Myocyte (in vitro differentiated cells): ENCODE results near the gene ADAMTS4. TPM values are rescaled to one million over a fixed set of nuclear protein-coding genes. Genes with fewer than 3 reads are reported as not detected.
A peak's percentile ranks its signal among the peaks of the same experiment; 100 is the strongest.

Experiments
- DNase-seq: peaks from one replicate; pipeline ENCODE4 v3.0.0-alpha.2; 2012; ENCODE audit warnings: low read depth
- total RNA-seq: library from RNA; depleted of rRNA; stranded (reverse); fragments of >200 nt; gene quantifications from 2 replicates; pipeline ENCODE4 v1.2.3, GENCODE V29; 2014

Gene ADAMTS4
- total RNA-seq, 1 donor from 2014 or later: 22.4 TPM

DNA sequence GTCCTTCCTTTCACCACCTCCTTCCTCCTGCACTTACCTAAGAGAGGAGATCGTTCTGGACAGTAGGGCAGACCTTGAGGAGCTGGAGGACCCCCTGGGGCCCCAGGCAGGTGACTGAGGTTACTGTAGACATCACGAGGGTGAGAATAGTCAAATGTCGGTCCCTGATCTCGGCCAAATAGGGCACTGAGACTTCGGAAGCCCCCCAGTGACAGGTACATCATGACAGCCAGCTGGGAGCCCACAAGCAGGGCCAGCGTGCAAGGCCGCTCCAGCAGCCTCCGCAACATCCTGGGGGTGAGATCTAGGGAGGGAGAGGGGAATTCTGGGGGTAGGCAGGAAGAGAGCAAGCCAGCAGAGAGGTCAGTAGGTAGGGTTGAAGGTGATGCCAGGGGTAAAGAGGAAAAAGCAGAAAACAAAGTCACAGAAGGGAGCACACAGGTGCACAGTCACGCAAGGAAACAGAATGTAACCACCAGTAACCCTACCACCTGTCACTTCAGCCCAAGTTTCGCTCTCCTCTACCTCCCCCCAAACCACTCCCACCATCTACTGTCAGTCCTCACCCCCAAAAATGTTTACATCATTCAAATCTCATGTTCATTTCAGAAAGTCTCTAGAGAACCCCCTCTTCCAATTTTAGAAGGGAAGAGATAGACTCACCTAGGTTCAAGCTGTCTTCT is 22.9 kb downstream of the ADAMTS4 start:
- DNase-seq: no peak

DNA sequence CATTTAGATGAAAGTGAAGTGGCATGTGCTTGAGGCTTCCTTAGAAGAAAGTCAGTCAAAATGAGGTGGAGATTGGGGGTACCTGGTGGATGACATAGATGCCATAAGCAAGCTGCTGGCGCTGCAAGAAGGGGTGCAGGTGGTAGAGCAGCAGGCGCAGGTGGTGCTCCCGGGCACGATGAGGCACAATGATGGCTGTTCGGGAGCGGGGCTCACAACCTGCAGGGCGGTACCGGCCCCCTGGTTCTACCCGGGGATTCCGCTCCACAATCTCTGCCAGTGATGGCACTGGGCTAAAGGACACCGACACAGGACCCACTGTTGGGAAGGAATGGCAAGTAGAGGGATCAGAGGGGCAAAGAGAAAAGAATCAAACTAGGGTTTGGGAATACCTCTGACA is 23.9 kb downstream of the ADAMTS4 start:
- no peak for DNase-seq

DNA sequence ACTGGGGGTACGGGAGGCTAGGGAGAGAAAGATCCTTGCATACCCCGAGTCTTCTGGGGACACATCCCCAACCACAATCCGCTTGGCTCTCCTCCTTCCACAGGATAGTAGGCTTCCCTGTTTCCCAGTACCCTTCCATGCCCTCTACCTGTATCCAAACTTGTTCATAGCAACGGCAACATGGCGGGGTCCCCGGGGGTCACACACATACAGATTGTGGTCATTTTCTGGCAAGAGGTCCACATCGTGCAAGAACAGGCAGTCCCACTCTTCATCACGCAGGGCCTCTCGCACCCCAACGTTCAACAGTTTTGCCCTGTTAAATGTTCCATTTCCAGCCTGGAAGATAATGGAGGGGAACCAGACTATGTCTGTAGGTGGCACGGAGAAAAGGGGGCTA is 25.1 kb downstream of the ADAMTS4 start:
- no peak for DNase-seq

DNA sequence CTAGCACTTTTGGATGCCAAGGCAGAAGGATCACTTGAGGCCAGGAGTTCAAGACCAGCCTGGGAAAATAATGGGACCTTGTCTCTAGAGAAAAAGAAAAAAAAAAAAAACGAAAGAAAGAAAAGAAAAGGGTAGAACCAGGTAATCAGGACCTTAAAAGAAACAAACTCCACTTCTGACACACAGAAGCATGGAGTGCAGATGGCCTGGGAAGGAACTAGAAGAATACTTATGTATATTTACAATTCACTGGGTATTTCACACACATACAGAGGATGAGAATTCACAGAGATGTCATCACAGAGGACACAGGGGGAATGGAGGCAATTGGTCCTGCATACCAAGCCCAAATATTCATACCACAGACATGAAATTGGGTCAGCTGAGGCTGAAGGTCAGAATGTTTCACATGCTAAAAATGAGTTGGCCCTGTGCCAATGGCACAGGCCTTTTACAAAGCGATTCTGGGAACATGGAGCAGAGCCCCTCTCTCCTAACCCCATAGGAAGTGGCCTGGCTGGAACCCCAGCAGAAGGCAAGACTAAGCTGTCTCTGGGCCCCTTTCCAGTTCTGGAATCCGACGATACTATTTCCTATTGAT is 26.0 kb downstream of the ADAMTS4 start:
- DNase-seq: peak; percentile 74

DNA sequence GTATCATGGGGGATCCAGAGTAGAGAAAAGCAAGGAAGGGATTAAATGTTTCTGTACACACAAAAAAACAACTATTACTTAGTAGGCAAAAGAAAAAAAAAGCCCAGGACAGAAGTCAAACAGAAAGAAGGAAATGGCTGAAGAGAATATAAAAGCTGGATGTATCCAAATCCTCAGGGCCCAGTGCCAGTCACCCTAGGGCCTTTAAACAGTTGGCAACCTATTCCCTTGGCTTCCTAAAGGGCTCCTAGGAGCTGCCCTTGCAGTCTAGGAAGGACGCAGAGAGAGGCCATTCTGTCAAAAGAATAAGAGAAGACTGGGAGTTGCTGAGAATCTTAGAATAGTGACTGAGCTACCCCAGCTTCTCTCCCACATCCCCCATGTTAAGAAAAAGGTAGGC is 26.5 kb downstream of the ADAMTS4 start:
- DNase-seq: no peak

DNA sequence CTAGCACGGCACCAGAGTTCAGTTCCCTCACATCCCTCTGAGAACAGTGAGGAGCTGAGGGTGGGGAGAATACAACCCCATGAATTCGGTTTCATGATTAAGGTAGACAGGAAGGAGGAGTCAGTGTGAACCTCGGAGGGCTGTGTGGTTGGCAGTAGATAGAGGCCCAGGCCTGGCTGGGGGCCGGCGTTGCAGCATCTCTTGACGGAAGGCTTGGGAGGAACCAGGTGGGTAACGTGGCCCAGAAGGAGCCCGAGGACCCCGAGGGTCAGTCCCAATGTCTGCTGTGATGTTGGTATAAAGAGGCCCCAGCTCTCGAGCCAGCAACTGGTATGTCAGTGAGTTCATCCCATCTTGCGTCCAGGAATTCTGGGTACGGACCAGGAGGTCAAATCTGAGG is 27.2 kb downstream of the ADAMTS4 start:
- no peak for DNase-seq

DNA sequence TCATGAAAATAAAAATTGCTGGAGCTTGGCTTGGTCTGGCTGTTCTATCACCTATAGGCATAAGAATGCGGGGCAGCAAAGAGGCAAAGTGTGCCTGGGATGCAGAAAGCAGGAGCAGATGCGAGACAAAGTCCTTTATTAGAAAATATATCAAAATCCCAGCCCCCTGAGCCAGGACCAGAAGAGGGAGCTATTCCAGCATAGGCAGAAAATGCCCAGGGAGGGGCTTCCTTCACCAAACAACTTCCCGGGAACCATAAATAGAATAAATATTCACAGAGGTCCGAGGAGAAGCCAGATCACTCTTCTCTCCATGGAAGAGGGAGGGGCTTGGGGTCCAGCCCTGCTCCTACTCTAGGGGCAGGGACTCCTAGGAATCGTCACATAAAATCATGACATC is 27.7 kb downstream of the ADAMTS4 start:
- DNase-seq: no peak

DNA sequence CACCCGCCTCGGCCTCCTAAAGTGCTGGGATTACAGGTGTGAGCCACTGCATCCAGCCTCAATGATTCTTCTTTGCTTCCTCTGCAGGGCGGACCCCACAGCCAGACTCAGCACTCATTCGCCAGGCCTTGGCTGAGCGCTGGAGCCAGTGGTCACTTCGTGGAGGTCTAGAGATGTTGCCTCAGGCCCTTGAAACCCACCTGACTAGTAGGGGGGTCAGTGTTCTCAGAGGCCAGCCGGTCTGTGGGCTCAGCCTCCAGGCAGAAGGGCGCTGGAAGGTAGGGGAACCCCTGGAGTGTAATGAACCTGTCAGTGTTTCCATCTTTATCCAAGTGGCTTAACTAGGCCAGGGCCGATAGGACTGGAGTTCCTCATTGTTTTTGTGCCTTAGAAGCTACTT is 29.9 kb downstream of the ADAMTS4 start:
- DNase-seq: no peak

DNA sequence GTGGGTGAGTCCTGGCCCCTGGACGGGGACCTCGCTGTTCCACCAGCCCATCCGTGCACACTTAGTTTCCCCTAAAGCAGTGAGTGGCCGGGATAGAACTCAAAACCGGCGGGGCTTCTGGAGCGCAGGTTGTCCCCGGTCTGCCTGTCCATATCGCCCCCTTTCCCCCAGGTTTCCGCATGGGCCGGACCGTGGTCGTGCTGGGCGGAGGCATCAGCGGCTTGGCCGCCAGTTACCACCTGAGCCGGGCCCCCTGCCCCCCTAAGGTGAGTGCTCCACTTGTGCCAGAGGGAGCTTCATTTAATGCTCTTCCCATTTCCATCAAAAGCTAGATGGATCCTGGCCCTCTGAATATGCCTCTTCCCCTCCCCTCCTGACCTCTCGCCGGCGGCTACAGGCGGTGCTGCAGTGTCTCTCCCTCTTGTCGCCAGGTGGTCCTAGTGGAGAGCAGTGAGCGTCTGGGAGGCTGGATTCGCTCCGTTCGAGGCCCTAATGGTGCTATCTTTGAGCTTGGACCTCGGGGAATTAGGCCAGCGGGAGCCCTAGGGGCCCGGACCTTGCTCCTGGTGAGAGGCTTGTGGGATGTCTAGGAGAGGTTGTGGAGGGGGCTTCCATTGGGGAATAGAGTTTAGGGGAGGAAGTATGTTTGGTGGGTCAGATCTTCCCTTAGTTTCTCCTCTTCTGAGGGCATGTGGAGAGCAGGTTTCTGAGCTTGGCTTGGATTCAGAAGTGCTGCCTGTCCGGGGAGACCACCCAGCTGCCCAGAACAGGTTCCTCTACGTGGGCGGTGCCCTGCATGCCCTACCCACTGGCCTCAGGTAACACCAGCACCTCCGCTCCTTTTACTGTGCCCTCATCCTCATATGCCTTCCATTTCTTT is 31.9 kb downstream of the ADAMTS4 start:
- no peak for DNase-seq

DNA sequence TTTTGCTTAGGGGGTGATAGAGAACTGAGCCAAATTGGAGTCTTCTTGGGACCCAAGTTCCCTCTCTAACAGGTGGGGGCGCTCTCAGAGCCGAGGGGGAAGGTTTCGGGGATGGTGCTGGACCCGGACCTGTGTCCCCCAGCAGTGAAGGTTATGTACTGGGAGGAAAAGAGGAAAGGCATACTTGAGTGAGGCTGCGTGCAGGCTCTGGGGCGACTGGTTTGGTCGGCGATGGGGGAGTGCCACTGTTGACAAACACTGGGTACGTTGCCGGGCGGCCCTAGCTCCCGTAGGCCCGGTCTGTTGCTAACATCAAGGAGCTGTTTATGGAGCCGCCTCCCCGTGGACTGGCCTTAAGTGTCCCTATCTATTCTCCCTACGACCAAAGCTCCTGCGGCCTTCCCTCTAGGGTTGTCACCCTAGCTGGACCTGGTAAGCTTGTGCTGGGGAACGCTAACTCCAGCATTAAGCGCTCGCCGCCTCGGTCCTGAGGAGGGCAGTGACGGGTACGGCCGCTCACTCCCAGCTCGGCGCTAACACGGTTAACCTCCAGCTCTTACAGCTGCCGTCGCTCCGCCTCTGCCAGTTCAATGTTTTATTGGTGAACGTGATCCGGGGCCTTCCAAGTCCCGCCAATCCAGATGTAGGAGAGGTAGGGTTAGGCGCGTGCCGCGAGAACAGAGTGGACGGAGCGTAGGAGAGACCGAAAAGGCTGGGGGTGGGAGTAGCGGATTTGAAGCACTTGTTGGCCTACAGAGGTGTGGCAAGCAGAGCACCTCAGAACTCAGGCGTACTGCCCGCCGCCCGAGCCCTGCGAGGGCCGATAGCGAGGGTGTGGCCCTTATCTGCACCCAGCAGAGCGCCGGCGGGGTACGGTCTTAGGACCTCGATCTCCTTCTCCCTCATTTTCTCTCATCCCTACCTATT is 32.8 kb downstream of the ADAMTS4 start, which contains the start of gene PPOX:
PPOX (plus strand) TSS at position 685 of the 927 bp plus-strand sequence. CDS start 422 bp downstream, outside the sequence.
- DNase-seq: peak; percentile 99

DNA sequence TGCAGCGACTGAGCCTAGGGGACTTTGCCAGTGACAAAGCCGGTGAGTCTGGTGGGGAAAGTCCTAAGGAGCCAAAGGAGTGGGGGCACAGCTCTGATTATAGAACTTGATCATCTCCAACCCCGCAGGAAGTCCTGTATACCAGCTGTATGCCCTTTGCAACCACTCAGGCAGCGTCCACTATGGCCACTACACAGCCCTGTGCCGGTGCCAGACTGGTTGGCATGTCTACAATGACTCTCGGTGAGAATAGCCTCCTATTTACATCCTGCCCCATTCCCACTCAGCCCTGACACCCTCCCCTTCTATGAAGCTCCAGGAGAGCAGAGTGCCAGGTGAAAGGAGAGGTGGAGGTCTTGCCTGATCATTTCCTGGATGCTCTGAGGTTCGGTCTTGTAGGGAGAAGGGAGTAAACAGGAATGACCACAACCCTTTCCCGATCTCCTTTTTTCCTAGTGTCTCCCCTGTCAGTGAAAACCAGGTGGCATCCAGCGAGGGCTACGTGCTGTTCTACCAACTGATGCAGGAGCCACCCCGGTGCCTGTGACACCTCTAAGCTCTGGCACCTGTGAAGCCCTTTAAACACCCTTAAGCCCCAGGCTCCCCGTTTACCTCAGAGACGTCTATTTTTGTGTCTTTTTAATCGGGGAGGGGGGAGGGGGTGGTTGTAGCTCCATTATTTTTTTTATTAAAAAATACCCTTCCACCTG is 33.8 kb downstream of the ADAMTS4 start:
- no peak for DNase-seq

DNA sequence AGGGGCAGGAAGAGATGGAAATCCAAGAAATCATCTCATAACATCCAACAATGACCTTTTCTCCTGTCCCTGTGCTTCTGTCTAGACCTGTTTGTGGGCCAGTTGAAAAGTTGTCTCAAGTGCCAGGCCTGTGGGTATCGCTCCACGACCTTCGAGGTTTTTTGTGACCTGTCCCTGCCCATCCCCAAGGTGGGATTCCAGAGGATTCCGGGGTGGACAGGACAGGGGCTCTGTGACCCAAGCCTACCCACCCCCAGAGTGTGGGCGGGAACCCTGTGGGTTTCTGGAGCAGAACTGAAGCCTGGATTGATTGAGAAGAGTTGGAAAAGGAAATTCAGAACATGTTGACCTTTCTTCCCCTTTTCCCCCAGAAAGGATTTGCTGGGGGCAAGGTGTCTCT is 35.1 kb downstream of the ADAMTS4 start:
- DNase-seq: no peak

DNA sequence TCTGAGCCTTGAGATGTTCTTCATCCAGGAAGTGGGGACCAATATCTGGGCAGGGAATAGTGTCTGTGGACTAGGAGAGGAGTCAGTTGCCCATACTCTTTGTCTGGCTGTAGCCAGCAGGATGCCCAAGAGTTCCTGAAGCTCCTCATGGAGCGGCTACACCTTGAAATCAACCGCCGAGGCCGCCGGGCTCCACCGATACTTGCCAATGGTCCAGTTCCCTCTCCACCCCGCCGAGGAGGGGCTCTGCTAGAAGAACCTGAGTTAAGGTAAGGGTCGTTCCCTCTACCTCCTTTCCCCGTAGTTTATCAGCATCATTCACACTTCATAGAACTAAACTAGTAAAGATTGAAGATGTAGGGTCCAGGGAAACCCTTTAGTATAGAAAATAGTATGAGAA is 36.0 kb downstream of the ADAMTS4 start:
- no peak for DNase-seq

DNA sequence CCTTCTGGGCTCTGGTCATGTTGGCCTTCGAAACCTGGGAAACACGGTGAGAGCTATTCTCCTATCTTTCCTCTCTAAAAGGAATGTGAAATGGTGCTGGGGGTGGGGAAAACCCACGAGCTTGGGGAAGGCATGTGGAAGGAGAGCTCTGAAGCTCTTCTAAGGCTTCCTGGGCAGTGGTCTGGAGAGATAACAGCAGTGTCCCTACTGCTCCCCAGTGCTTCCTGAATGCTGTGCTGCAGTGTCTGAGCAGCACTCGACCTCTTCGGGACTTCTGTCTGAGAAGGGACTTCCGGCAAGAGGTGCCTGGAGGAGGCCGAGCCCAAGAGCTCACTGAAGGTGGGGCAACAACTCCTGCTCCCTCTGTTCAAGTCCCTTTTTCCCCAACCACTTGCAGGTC is 36.8 kb downstream of the ADAMTS4 start:
- no peak for DNase-seq

DNA sequence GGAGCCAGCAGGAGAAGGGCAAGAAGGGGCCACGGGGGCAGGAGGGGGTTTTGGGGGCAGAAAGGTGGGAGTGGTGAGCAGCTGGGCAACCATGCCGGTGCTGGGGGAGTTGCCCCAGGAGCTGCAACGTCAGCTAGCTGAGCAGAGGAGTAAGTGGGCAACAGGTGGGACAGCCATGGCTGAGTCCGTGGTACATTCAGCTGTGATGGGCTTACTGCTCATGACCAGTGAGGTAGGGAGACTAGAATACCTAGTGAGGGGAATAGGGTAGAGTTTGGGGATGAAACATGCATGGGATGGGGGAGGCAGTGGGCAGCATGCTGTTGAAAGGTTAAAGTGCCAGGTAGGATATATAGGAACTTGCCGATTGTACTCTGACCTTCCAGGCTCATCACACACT is 37.2 kb downstream of the ADAMTS4 start:
- no peak for DNase-seq

DNA sequence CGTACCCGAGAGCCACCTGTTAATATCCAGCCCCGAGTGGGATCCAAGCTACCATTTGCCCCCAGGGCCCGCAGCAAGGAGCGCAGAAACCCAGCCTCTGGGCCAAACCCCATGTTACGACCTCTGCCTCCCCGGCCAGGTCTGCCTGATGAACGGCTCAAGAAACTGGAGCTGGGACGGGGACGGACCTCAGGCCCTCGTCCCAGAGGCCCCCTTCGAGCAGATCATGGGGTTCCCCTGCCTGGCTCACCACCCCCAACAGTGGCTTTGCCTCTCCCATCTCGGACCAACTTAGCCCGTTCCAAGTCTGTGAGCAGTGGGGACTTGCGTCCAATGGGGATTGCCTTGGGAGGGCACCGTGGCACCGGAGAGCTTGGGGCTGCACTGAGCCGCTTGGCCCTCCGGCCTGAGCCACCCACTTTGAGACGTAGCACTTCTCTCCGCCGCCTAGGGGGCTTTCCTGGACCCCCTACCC is 38.1 kb downstream of the ADAMTS4 start:
- no peak for DNase-seq

DNA sequence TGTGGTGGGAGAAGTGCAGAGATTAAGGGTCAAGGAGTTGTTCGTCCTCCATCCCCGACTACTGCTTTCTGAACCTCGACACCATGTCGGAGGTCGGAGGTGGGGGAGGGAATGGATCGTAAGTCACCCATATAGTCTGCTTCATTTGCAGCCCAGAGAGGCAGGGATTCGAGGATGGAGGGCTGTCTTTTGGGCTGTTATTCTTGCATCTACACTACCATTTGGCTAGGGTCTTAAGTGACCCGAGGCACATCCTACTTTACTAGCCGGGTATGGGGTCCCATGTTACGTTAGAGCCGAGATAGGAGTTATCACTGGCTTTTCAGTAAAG is 39.0 kb downstream of the ADAMTS4 start:
- DNase-seq: no peak

DNA sequence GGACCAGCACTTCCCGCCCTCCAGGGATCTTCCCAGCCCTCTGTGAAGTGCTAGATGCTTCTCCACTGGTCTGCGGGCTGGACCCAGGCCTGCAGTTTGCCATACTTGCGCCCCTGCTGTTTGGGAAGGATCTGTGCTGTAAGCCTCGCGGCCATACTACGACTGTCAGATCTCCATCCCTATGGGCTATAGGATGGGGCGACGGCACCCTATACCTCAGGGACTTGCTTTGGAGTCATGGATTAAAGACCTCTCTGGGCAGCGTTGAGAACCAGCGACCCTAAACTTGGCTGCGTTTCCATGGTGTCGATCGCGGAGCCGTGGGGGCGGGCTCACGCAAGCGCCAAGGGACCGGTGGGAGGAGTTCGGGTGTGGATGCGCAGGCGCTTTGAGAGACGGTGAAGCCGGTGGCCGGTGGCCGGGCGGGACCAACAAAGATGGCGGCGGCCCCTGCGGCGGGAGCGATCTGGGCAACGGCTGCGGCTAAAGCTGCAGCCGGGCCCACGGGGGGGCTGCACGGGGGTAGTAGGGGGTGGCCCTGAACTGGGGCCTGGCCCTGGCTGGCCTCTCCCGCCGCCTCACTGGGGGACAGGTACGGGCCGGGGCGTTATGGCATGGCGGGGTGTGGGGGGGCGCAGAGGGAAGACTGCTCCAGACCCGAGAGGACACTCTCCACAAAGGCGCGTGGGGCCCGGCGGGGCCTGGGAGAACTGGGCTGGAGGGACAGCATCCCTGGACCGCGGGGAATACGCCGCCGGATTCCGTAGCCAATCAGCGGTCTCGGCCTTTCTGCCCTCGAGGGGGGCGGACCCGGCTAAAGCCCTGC is 39.6 kb downstream of the ADAMTS4 start, which contains the start of gene USP21:
USP21 (plus strand) TSS at position 414 of the 826 bp plus-strand sequence. CDS start 1,141 bp downstream, outside the sequence.
- peak; percentile 93 for DNase-seq

DNA sequence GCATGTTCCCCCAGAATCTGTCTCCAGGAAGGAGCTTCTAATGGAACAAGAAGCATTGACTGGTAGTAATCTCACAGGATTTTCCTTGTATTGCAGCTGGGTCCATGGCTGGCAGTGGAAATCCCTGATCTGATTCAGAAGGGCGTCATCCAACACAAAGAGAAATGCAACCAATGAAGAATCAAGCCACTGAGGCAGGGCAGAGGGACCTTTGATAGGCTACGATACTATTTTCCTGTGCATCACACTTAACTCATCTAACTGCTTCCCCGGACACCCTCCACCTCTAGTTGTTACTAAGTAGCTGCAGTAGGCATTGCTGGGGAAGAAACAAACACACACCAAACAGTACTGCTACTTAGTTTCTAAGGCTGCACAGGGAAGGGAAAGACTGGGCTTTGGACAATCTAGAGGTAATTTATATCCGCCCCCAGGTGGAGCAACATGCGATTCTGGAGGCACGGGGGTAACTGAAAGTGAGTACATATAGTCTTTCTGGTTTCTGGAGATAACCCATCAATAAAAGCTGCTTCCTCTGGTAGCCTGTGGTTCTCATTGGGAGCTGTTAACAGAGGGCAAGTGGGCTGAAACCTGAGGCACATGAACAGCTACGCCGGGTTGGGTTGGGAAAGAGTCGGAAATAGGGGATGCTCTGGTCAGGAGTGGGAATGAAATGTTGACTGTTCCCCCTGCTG is 40.4 kb downstream of the ADAMTS4 start:
- DNase-seq: no peak
